OCI-LY7 (cell line): ENCODE data around the gene AVPR2. TPM values are rescaled to one million over a fixed set of nuclear protein-coding genes. Genes with fewer than 3 reads are reported as not detected.

Source experiments
- BruUV-seq: library from RNA; stranded (reverse); fragments of 400-500 nt; replicated peaks from 2 replicates; lab custom pipeline; 2021; lab: Mats Ljungman, UMichigan
- CTCF ChIA-PET: fragments of 300-600 bp; sonication (Branson Sonifier 250); formaldehyde crosslinking; loops from one replicate; lab custom pipeline; 2022; ENCODE audit warnings: antibody characterized with exemption; ENCODE audit not compliant: unreplicated experiment; lab: Charles Lee
- POLR2A ChIA-PET: fragments of 300-600 bp; sonication (Branson Sonifier 250); formaldehyde crosslinking; loops from one replicate; lab custom pipeline; 2022; ENCODE audit warnings: antibody characterized with exemption; lab: Charles Lee
- DNase-seq: peaks from one replicate; pipeline ENCODE4 v3.0.0-alpha.2; 2015; ENCODE audit warnings: low spot score
- H2AFZ ChIP-seq: fragments of 200-600 bp; sonication (generic), shearing (Covaris generic); 2 replicates; pipeline ENCODE4 v1.6.1; 2014; ENCODE audit warnings: mild to moderate bottlenecking, antibody characterized with exemption, low read length, moderate library complexity
- H3K27ac ChIP-seq: fragments of 200-600 bp; sonication (generic); 2 replicates; pipeline ENCODE4 v1.5.1; 2014; ENCODE audit warnings: mixed run types, low read depth, mild to moderate bottlenecking, moderate library complexity, low read length, inconsistent platforms; ENCODE audit not compliant: poor library complexity, severe bottlenecking
- H3K36me3 ChIP-seq: fragments of 200-600 bp; sonication (generic); 2 replicates; pipeline ENCODE4 v1.6.1; 2014; ENCODE audit warnings: mild to moderate bottlenecking, antibody characterized with exemption, low read length, moderate library complexity, mixed read lengths; ENCODE audit not compliant: insufficient read depth
- H3K4me1 ChIP-seq: fragments of 200-600 bp; sonication (generic); 2 replicates; pipeline ENCODE4 v1.5.1; 2014; ENCODE audit warnings: mild to moderate bottlenecking, low read length; ENCODE audit not compliant: insufficient read depth, poor library complexity, severe bottlenecking
- H3K4me2 ChIP-seq: fragments of 200-600 bp; sonication (generic); 2 replicates; pipeline ENCODE4 v1.6.1; 2014; ENCODE audit warnings: mild to moderate bottlenecking, low read length
- H3K4me3 ChIP-seq: fragments of 200-600 bp; sonication (generic); 2 replicates; pipeline ENCODE4 v1.5.1; 2014; ENCODE audit warnings: mild to moderate bottlenecking, low read depth, low read length; ENCODE audit not compliant: poor library complexity, severe bottlenecking
- H3K79me2 ChIP-seq: fragments of 200-600 bp; sonication (generic); 2 replicates; pipeline ENCODE4 v1.6.1; 2016; ENCODE audit warnings: low read depth, mild to moderate bottlenecking, low read length, moderate library complexity, mixed read lengths; ENCODE audit not compliant: insufficient read depth
- H3K9me2 ChIP-seq: fragments of 200-600 bp; sonication (generic); 2 replicates; pipeline ENCODE4 v1.6.1; 2016; ENCODE audit warnings: mild to moderate bottlenecking, low read length, mixed read lengths; ENCODE audit not compliant: insufficient read depth
- H3K9me3 ChIP-seq: fragments of 200-600 bp; sonication (generic); 2 replicates; pipeline ENCODE4 v1.6.1; 2014; ENCODE audit warnings: mild to moderate bottlenecking, mixed run types, low read length, mixed read lengths
- H4K20me1 ChIP-seq: fragments of 200-600 bp; sonication (generic); 2 replicates; pipeline ENCODE4 v1.6.1; 2014; ENCODE audit warnings: mild to moderate bottlenecking, antibody characterized with exemption, low read length, moderate library complexity, mixed read lengths; ENCODE audit not compliant: insufficient read depth
- CTCF ChIP-seq: fragments of 200-600 bp; sonication (generic); conservative IDR thresholded peaks from 2 replicates; pipeline ENCODE4 v1.5.1; 2014; ENCODE audit warnings: mild to moderate bottlenecking, antibody characterized with exemption, low read length, moderate library complexity, mixed read lengths
- EZH2phosphoT487 ChIP-seq: fragments of 200-600 bp; sonication (generic); IDR thresholded peaks from 2 replicates; pipeline ENCODE4 v1.6.1; 2018; ENCODE audit warnings: low read depth, borderline replicate concordance, mild to moderate bottlenecking, mixed run types, antibody characterized with exemption, low read length, moderate library complexity, mixed read lengths
- intact Hi-C: fragments of 100-400 bp; cut with micrococcal nuclease; formaldehyde crosslinking; loops from one replicate; pipeline ENCODE4 v1.10.0; 2022; ENCODE audit not compliant: unreplicated experiment
- total RNA-seq, 2 experiments: library from RNA; depleted of rRNA in 1 of 2; stranded (reverse); fragments of >200 nt in 1 of 2; shearing (Covaris generic) in 1 of 2; gene quantifications; 2 replicates each; pipeline ENCODE4 v1.2.3, GENCODE V29; 2014 to 2022

Gene AVPR2
- total RNA-seq, 2 experiments from 2014 or later: 0.09 TPM; not detected in 1

- Histone ChIP-seq H3K4me3 (no peak overlapping the region), H2AFZ (no peak overlapping the region), H3K79me2 (no peaks in the 10 kb centered on the region), H3K4me2 (no peak overlapping the region), H4K20me1 (no peaks in the 10 kb centered on the region), H3K36me3 (no peaks in the 10 kb centered on the region), H3K4me1 (no peaks in the 10 kb centered on the region), H3K9me2 (no peaks in the 10 kb centered on the region), H3K9me3 (no peaks in the 10 kb centered on the region), H3K27ac (no peak overlapping the region)
- DNase-seq: no peak
- ChIA-PET CTCF (no interaction called here), POLR2A (no interaction called here)
- TF ChIP-seq EZH2phosphoT487 (no peak), CTCF (no peak)
- no TSS peak for BruUV-seq
- intact Hi-C loops: no loop called here
Measured at GRCh38 chrX:153867671-153868070, 36.8 kb upstream of the AVPR2 start.

GRCh38 chrX:153868576-153869472 lies 35.6 kb upstream of the AVPR2 start:
- H3K4me2 ChIP-seq: no peak overlapping the region
- H2AFZ ChIP-seq: no peak overlapping the region
- BruUV-seq: no TSS peak
- ChIA-PET CTCF (no interaction called here), POLR2A (no interaction called here)
- no peak for DNase-seq
- no peak overlapping the region for H3K27ac ChIP-seq
- no peaks in the 10 kb centered on the region for H3K9me2 ChIP-seq
- no peaks in the 10 kb centered on the region for H3K79me2 ChIP-seq
- intact Hi-C loops: no loop called here
- TF ChIP-seq EZH2phosphoT487: no peak
- no peak for TF ChIP-seq CTCF
- H3K4me1 ChIP-seq: no peaks in the 10 kb centered on the region
- H4K20me1 ChIP-seq: no peaks in the 10 kb centered on the region
- H3K36me3 ChIP-seq: no peaks in the 10 kb centered on the region
- H3K9me3 ChIP-seq: no peaks in the 10 kb centered on the region
- H3K4me3 ChIP-seq: no peak overlapping the region
